ENCODE measurements around the gene ATP5F1E.
"Not testable (repeated sequence)": the region's sequence is repeated elsewhere in the genome, so short reads cannot be mapped to it uniquely, and the experiment has no call there.

The ATP5F1E gene

DNA sequence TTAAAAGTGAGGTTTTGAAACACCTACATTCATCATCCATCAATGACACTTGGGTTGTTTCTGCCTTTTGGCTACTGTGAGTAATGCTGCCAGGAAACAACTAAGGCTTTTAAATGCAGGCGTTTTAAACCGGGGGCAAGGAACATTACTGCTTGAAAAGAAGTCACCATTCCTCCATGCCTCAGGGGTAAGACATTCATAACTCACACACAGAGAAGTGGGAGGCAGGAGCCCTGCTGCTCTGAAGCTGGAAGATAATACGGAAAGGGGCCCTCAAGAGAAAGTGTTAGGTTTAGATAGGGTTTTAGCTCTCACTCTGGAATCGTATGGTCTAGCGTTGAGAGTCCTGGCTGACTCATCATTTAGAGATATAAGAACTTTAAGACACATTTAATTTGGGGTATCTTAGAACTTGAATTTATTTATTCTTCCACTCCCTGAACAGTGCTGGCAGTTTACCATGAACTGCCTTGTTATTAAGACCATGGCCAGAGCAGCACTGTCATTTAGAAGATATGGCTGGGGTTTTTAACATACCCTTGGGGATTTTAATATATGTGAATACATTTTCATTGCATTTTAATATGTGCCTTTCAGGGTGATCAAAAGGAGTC, 11.1 kb downstream of the ATP5F1E start:
- no peak for DNase-seq (ENCODE audit: low read depth in 2 of 2, low spot score in 1 of 2)

DNA sequence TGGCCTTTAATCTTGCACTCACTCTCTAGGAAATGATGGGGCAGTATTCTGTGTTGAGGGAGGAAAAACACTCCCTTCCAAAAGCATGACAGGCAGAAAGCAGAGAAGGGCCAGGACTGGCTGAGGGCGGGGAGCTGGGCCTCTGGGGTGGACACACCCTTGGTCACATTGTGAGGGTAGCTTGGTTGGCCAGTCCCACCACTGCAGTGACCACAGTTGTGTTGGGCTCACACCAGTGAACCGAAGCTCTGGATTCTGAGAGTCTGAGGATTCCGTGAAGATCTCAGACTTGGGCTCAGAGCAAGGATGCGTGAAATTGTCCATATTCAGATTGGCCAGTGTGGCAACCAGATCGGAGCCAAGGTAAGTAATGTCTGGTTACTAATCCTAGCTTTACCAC, 12.9 kb downstream of the ATP5F1E start, which contains the start of gene TUBB1:
Gene TUBB1 (plus strand): TSS at position 213 of the 400 bp plus-strand sequence. CDS start 94 bp downstream, at position 307.
- no peak for DNase-seq (ENCODE audit: low read depth in 2 of 2, low spot score in 1 of 2)

DNA sequence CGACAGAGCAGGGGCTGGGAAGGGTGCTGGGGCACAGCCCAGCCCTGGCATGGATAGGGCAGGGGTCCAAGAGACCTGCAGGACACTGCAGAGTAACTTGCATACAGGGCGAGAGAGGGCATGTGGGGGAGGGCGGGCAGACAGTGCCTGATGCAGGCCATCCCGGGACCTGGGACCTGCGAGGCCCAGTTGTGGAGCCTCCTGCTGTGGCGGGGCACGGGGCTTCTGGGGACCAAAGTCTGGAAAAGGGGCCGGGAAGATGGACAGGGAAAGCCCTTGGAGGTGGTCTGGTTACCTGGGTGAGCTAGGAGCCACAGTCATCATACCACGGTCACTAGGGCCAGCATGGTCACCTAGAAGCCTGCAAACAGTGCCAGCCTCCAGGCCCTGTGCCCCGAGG, 13.3 kb downstream of the ATP5F1E start:
- no peak for DNase-seq (ENCODE audit: low read depth in 2 of 2, low spot score in 1 of 2)

DNA sequence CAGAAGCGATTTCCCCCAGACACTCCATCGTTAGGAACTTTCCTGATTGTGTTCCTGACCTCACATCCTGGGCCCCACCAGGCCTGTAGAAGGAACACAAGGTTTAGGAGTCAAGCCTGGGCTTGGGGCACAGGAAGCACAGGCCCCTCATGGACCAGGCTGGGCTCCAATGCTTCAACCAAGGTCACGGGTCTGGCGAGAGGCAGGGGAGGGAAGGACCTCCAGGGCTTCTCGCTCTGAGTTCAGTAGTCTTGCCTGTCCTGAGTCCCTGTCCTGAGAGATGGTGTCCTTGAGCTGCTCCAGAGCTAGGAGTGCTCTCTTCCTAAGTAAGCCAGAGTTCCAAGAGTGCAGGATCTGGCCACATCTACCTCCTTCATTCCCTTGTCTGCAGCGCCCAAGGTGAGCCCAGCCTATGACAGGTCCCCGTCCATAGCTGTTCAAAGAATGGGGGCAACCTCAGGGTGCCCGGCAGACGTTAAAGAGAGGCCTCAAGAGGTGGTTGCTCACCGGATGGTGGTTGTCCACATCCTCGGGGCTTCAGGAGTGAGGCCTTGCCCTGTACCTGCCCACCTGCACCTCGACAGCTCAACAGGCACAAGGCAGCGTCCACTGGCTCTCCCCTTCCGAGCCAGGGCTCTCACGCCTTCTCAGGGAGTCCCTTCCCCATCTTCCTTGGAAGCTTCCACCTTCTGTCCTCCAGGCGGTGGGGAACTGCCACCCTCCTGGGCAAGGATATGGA, 14.5 kb downstream of the ATP5F1E start:
- no peak for DNase-seq (ENCODE audit: low read depth in 2 of 2, low spot score in 1 of 2)

GRCh38 chr20:59016795-59017492, 15.2 kb downstream of the ATP5F1E start:
- DNase-seq (ENCODE audit: low read depth in 2 of 2, low spot score in 1 of 2), result no peak

- no peak for DNase-seq (ENCODE audit: low read depth in 2 of 2, low spot score in 1 of 2)
These were observed 16.1 kb downstream of the ATP5F1E start for GRCh38 chr20:59015812-59016711.

DNA sequence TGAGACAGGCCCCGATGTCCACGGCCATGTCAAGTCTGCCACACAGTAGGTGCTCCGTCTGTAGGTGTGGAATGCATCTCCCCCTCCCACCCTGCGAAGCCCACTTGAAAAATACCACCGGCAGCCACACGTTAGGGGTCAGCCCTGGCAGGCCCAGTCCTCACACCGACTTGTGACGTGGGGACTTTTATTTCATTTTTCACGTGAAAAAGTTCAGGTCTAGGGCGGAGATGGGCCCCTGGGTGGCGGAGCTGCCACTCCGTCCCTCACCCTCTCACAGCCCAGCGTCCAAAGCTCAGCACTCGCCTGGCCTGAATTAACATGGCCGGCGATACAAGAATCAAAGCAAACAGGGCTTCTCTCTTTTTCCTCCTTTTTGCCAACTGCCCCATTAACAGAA, 16.7 kb downstream of the ATP5F1E start:
- no peak for DNase-seq (ENCODE audit: low read depth in 2 of 2, low spot score in 1 of 2)

- DNase-seq (ENCODE audit: low read depth in 2 of 2, low spot score in 1 of 2), result no peak
These were observed 17.3 kb downstream of the ATP5F1E start for GRCh38 chr20:59014680-59015389.

- no peak for DNase-seq (ENCODE audit: low read depth in 2 of 2, low spot score in 1 of 2)
These were observed 18.1 kb downstream of the ATP5F1E start for GRCh38 chr20:59013959-59014608.

- no peak for DNase-seq (ENCODE audit: low read depth in 2 of 2, low spot score in 1 of 2)
These were observed 18.8 kb downstream of the ATP5F1E start for GRCh38 chr20:59013031-59013951.

- DNase-seq (ENCODE audit: low read depth in 2 of 2, low spot score in 1 of 2), result not testable (repeated sequence)
These were observed 20.3 kb downstream of the ATP5F1E start for GRCh38 chr20:59011874-59012157.

- no peak for DNase-seq (ENCODE audit: low read depth in 2 of 2, low spot score in 1 of 2)
These were observed 20.9 kb downstream of the ATP5F1E start for GRCh38 chr20:59010995-59011873.

DNA sequence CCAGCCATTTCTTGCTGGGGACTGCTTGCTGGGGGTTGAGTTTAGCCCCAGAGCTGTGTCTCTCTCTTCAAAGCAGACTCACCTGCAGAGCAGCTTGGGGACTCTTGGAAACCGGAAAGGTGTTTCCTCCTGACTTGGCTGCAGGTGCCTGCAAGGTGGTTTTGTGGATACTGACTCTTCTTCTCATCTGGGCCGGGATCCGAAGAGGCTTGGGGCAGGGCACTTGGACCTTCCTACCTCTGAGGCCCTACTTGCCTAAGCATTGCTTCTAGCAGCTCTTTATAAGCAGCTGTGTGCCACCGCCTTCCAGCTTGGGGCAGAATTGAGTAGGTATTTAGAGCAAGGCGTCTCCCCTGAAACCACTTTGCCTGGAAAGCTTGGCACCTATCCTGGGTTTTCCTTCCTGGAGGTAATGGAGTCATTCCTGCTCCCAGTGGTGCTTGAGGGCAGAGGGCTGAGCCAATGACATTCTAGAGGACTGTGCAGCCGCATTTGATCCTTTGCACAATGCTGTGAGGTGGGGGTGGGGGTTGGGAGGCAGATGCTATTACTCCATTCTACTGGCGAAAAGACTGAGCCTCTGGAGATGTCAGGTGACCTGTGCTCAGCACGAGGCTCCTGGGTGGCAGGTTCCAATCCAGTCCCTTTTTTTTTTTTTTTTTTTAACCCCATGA, 21.7 kb downstream of the ATP5F1E start:
- no peak for DNase-seq (ENCODE audit: low read depth in 2 of 2, low spot score in 1 of 2)

DNA sequence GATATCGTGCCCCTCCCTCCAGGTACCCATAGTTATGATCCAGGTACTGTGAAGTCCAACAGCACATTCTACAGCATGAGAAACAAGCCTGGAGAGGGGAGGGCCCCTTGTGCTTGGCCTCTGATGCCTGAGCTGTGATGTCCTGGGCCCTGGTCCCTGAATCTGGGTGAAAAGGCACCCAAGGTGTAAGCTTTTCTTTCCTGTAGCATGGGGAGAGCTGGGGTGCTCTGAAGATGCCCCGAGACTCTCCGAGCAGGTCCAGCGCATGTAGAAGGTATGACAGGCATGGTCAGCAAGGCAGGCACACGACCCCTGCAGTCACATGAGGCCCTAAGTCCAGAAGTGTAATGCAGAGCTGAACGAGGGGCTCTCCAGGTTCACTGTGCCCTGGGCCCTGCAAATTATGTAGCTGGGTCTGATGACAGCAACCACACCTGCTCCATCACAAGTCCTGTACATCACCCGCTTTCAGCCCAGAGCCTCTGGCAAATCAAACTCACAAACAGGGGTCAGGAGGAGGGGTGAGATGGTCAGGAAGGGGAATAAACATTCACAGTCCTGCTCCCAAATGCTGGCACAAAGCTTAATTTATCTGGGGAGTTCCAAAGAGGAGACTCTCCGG, 23.3 kb downstream of the ATP5F1E start:
- no peak for DNase-seq (ENCODE audit: low read depth in 2 of 2, low spot score in 1 of 2)

DNA sequence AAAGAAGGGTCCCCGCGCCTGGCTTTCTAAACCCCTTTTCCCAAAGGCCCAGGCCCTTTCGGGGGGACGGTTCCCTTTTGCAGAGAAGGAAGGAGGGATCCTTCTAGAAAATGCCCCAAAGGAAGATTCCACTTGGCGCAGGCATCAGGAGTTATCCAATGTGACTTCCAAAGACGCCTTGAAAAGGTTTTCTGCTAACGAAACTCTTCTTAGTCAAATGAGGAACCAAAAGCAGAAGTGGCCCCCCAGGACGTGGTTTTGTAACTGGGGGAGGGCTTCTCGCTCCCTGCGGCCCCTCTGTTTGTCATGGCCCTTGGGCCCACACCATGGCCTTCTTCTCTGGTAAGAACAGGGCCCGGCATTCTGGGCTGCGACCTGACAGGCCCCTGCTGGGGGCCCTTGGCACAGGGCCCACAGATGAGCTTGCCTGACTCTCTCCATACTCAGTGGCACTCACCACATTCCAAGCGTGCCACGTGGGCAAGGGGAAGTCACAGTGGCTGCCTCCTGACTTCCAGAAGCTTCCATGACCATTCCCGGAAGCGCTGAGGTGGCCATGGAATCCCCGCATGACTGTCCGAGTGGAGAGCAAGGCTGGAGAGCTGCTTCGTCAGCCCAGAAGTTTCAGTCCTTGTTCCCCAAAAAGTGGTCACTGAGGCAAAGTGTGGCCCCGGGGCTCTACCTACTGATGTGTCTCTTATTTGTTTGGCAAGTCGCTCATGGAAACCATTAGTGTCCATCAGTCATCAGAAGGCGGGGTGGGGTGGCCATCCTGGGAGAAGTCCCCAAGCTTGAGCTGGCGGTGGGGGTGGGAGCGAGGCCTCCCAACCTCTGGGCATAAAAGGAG, 24.2 kb downstream of the ATP5F1E start:
- no peak for DNase-seq (ENCODE audit: low read depth in 2 of 2, low spot score in 1 of 2)
